ENCODE data around the gene PLCB2.
A peak's percentile ranks its signal among the peaks of the same experiment; 100 is the strongest.

The PLCB2 gene, protein sequence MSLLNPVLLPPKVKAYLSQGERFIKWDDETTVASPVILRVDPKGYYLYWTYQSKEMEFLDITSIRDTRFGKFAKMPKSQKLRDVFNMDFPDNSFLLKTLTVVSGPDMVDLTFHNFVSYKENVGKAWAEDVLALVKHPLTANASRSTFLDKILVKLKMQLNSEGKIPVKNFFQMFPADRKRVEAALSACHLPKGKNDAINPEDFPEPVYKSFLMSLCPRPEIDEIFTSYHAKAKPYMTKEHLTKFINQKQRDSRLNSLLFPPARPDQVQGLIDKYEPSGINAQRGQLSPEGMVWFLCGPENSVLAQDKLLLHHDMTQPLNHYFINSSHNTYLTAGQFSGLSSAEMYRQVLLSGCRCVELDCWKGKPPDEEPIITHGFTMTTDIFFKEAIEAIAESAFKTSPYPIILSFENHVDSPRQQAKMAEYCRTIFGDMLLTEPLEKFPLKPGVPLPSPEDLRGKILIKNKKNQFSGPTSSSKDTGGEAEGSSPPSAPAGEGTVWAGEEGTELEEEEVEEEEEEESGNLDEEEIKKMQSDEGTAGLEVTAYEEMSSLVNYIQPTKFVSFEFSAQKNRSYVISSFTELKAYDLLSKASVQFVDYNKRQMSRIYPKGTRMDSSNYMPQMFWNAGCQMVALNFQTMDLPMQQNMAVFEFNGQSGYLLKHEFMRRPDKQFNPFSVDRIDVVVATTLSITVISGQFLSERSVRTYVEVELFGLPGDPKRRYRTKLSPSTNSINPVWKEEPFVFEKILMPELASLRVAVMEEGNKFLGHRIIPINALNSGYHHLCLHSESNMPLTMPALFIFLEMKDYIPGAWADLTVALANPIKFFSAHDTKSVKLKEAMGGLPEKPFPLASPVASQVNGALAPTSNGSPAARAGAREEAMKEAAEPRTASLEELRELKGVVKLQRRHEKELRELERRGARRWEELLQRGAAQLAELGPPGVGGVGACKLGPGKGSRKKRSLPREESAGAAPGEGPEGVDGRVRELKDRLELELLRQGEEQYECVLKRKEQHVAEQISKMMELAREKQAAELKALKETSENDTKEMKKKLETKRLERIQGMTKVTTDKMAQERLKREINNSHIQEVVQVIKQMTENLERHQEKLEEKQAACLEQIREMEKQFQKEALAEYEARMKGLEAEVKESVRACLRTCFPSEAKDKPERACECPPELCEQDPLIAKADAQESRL

DNA sequence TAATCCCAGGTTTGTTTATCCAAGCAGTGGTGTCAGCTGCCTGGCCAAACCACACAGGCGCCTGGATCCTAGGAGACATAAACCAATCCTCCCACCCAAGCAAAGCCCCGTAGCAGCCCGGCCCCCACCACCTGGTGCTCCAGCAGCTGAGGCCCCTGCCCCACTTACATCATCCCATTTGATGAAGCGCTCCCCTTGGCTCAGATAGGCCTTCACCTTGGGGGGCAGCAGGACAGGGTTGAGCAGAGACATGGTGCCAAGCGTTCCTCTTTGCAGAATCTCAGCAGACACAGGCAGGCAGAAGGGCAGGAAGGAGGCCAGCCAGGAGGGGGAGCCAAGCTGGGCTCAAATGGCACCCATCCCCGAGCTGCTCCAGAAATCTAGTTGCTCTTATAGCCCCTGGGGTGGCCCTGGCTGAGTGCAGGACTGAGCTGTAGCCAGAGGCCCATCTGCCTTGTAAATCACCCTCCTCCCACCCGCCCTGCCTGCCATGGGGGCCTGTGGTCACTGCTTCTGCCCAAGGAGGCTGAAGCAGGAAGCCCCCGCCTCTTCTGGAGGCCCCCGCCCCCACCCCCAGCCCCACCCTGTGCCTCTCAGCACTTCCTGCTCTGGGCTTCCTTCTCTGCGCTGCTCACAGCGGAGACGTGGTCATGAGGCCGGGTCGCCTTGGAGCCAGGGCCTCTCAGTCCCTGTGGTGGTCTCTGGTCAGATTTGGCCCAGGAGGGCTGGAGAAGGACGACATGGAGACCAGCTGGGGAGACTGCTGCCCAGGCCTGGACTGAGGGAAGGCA lies at the start of gene PLCB2:
PLCB2 (minus strand) TSS at position 515 of the 791 bp plus-strand sequence; CDS start at position 252, 263 bp downstream.
- peak; percentile 17 to 71 for DNase-seq

GRCh38 chr15:40357246-40357645 lies 49.5 kb upstream of the PLCB2 start:
- no peak for DNase-seq

- no peak for DNase-seq
Measured at GRCh38 chr15:40355976-40356585, 48.3 kb upstream of the PLCB2 start.

GRCh38 chr15:40354408-40355171 lies 46.9 kb upstream of the PLCB2 start:
- peak; percentile 82 to 92 for DNase-seq

DNA sequence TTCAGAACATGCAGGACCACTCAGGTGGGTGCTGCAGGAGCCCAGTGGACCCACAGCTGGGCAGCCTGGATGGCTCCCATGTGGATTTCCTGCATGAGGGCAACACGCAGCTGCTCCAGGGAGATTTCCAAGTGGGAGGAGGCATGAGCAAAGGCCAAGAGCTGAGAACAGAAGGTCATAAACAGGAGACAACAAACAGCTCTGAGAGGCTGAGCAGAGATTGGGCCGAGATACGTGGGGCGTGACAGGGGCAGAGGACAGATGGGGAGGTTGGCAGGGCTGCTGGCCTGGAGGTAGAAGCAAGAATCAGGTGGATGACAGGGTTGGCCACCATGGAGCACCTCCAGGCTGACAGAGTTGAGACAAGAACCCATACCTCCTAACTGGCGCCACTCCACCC lies 46.0 kb upstream of the PLCB2 start:
- DNase-seq = peak; percentile 48 to 70

- DNase-seq = no peak
Measured at GRCh38 chr15:40352281-40352901, 44.7 kb upstream of the PLCB2 start.

DNA sequence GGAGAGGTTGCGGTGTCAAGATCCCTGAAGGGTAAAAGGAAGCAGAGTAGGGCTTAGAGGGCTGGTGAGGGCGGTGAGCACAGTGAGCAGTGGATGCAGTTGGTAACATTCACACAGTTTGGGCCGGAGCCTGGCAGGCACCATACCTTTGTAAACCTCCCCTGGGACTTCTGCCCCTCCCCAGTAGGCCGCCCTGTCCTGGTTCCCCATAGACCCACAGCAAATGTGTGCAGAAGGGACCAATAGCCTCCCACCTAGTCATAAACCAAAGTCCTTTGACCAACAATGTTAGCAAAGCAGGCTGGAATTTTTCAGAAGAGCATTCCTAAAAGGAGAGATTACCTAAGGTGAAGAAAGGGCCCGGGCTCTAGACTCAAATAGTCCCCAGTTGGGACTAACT lies 41.4 kb upstream of the PLCB2 start:
- DNase-seq = no peak

- DNase-seq = no peak
Measured at GRCh38 chr15:40348474-40348870, 40.7 kb upstream of the PLCB2 start.

DNA sequence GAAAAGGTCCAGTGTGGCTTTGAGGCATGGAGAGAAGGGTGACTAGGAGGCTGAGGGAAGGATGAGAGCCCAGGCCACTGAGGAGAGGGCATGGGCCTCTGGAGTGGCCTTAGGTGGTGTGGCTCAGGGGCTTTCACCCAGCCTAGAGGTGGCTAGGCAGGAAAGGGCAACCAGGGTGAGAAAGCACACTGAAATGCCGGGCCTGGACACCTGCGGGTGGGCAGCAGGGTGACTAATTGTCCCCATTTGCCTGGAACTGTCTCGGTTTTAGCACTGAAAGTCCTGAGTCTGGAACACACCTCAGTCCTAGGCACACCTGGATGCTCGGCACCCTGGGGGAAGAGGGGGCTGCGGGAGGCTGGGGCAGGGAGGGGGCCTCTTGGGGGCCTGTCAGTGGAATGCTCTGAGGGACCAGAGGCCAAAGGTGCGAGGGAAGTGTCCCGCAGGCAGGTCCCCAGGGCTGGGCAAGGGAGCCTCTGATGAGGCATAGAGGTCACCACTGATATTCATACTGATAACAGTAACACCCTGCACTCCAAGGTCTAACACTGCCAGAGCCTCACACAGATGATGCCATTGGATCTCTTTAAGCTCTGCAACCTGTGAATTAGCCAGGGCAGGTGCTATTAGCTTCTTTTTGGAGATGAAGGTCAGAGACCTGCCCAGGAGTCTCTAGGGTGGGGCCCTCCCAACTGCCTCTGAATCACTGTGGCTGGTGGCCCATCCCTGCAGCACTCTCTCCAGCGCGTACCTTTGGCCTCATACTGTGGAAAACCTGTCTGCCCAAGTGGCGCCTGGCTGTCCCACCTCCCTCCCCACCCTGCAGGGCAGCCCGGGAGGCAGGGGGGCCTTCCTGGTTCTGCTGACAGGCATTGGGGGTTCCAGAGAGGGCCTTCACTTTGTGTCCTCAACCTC lies 40.1 kb upstream of the PLCB2 start:
- no peak for DNase-seq

- no peak for DNase-seq
Measured at GRCh38 chr15:40346579-40347558, 39.1 kb upstream of the PLCB2 start.

DNA sequence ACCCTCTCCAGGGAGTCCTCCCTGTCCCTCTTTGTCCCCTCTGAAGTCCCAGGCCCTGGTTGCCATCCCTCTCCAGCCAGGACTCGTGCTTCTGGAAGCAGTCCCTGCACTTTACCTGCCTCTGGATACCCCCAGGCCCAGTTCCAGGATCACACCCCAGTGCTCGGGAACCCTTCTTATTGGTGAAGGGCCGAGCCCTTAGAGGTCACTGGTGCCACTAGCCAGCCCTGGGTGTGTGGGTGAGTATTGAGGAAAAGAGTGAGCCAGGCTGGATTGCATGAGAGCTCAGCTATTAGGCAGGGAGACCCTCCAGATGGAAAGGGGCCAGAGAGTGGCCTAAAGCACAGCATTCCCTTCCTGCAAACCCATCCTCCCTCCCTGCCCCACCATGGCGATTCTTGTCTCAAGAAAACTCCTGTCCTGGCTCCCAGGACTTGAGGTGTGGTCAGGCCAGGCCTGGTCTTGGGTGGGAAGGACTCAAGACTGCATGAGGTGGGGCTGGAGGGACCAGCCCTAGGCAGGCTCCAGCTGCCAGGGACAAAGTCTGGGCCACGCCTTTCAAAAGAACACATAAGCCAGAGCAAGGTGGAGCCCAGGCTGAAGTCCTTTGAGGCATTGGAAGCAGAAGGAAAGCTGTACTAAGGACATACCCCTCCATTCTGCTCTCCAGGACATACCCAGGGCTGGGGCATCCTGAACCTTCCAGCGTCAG lies 38.3 kb upstream of the PLCB2 start:
- no peak for DNase-seq

DNA sequence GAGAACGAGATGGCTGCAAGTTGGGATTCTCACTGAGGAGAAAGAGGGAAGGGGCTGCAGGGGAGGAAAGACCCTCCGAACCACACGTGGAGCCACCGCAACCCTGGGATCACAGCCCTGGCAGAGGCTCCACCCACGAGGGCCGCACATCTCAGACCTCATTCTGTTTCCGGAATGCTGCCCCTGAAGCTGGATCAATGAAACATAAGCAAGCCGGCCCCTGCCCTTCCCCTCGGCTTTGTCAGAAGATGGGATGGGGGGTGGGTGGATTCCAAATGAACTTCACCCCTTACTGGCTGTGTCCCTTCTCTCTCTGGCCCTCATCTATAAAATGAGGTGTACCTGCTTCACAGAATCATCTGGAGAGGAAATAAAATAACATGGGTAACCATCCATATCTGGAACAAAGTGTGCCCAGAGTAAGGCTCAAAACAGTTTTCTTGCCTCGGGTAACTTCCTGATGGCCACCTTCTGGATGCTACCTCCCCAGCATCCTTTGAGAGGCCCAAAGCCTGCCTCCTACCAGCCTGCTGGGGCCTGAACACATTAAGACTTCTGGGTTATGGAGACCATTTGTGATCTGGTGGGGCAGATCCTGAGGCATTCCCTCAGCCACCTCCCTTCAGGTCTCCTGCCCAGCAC lies 37.6 kb upstream of the PLCB2 start:
- no peak for DNase-seq

DNA sequence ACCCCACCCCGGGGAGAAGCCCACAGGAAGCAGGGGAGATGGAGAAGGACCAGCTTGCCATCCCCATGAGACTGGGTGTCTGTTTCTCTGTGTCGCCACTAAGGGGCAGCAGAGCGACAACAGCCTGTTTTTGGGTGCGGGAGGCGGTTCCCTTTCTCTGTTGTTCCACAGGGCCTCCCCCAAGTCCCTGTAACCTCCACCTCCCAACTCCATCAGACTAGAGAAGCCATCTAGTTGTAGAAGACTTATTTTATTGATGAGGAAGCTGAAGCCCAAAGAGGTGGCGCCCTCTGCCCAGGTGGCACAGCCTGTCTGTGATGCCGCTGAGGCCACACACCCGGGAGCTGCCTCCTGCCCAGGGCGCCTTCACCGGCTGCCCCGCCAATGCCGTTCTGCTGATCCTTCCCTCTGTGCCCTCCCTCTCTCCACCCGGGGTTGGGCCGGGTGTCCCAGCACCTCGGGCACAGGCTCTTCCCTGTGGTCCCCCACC lies 36.9 kb upstream of the PLCB2 start:
- DNase-seq = peak; percentile 20 to 65

DNA sequence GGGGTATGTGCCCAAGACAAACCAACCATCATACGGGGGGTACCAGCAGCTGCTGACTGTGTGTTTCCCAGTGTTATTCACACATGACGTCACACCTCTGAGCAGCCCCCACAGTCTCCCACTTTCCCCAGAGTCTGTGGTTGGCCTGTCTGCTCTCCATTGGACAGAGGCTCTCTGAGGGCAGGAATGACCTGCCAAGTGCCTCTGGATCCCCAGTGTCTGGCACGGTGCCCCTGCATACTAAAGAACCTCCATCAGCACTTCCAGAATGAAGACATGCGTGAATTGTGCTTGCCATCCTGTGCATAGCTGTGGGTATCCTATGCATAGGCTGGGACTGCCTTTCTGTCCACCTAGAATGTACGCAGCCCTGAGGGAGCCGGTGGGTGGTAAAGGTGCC lies 36.5 kb upstream of the PLCB2 start:
- no peak for DNase-seq

GRCh38 chr15:40343512-40343911 lies 35.8 kb upstream of the PLCB2 start:
- DNase-seq = no peak

- no peak for DNase-seq
Measured at GRCh38 chr15:40342416-40343320, 34.9 kb upstream of the PLCB2 start.

Data from NCI-H524 (cell line).